IMR-90 (cell line): Measurements from ENCODE around the gene ZNF653. TPM values are rescaled to one million over a fixed set of nuclear protein-coding genes. Genes with fewer than 3 reads are reported as not detected.
"Not testable (repeated sequence)": the region's sequence is repeated elsewhere in the genome, so short reads cannot be mapped to it uniquely, and the experiment has no call there.

Source experiments
- ATAC-seq: fragments of 200-7000 bp; cut with Tn5 transposase; 2 replicates; pipeline ENCODE4 v1.9.1; 2020; ENCODE audit warnings: low read depth, mild to moderate bottlenecking, moderate library complexity
- BruUV-seq: library from RNA; stranded (reverse); fragments of 400-500 nt; replicated peaks from 2 replicates; lab custom pipeline; 2021; lab: Mats Ljungman, UMichigan
- CTCF ChIA-PET: fragments of 300-600 bp; formaldehyde crosslinking; extraction: SDS; loops from one replicate; lab custom pipeline; 2021; ENCODE audit warnings: antibody characterized with exemption; lab: Yijun Ruan, JAX
- POLR2A ChIA-PET: fragments of 300-600 bp; sonication (Branson Sonifier 250); formaldehyde crosslinking; loops from one replicate; lab custom pipeline; 2022; ENCODE audit warnings: antibody characterized with exemption; ENCODE audit not compliant: unreplicated experiment; lab: Charles Lee
- DNase-seq: peaks from one replicate; pipeline ENCODE4 v3.0.0; 2013
- H2AFZ ChIP-seq: replicated peaks from 2 replicates; pipeline ENCODE3; 2013; ENCODE audit warnings: low read length, mild to moderate bottlenecking; ENCODE audit not compliant: poor library complexity
- H2AK5ac ChIP-seq: 2 replicates; pipeline ENCODE4 v1.6.1; 2013; ENCODE audit warnings: low read depth, low read length, inconsistent platforms
- H2AK9ac ChIP-seq: replicated peaks from 2 replicates; pipeline ENCODE3; 2013; ENCODE audit warnings: mild to moderate bottlenecking, low read depth, low read length, moderate library complexity; ENCODE audit not compliant: poor library complexity
- H2BK120ac ChIP-seq: 2 replicates; pipeline ENCODE4 v1.6.1; 2013; ENCODE audit warnings: low read depth, low read length, inconsistent platforms
- H2BK15ac ChIP-seq: 3 replicates; pipeline ENCODE4 v1.6.1; 2013; ENCODE audit warnings: low read depth, low read length, inconsistent platforms
- H2BK20ac ChIP-seq: 2 replicates; pipeline ENCODE4 v1.6.1; 2013; ENCODE audit warnings: low read depth, mild to moderate bottlenecking, inconsistent platforms, low read length, moderate library complexity
- H2BK5ac ChIP-seq: 2 replicates; pipeline ENCODE4 v1.6.1; 2013; ENCODE audit warnings: mild to moderate bottlenecking, low read depth, low read length, inconsistent platforms; ENCODE audit not compliant: poor library complexity, severe bottlenecking
- H3K14ac ChIP-seq: replicated peaks from 2 replicates; pipeline ENCODE4 v1.6.1; 2013; ENCODE audit warnings: low read depth, low read length, inconsistent platforms
- H3K18ac ChIP-seq: 2 replicates; pipeline ENCODE4 v1.6.1; 2013; ENCODE audit warnings: low read depth, low read length, control low read depth
- H3K23ac ChIP-seq: 2 replicates; pipeline ENCODE4 v1.6.1; 2013; ENCODE audit warnings: low read depth, low read length, inconsistent platforms
- H3K27ac ChIP-seq: 2 replicates; pipeline ENCODE4 v1.5.1; 2013; ENCODE audit warnings: mild to moderate bottlenecking, control low read depth, low read length; ENCODE audit not compliant: insufficient read depth
- H3K27me3 ChIP-seq: 2 replicates; pipeline ENCODE4 v1.6.1; 2013; ENCODE audit warnings: low read length; ENCODE audit not compliant: control insufficient read depth, insufficient read depth
- H3K36me3 ChIP-seq: 2 replicates; pipeline ENCODE4 v1.6.1; 2013; ENCODE audit warnings: low read length, mixed read lengths; ENCODE audit not compliant: control insufficient read depth, insufficient read depth
- H3K4ac ChIP-seq: 2 replicates; pipeline ENCODE4 v1.6.1; 2013; ENCODE audit warnings: low read depth, low read length, inconsistent platforms
- H3K4me1 ChIP-seq: 2 replicates; pipeline ENCODE4 v1.6.1; 2013; ENCODE audit warnings: low read length, mixed read lengths; ENCODE audit not compliant: control insufficient read depth, insufficient read depth
- H3K4me2 ChIP-seq: 2 replicates; pipeline ENCODE4 v1.6.1; 2013; ENCODE audit warnings: low read depth, mild to moderate bottlenecking, control low read depth, low read length, moderate library complexity
- H3K4me3 ChIP-seq: 2 replicates; pipeline ENCODE4 v1.5.1; 2013; ENCODE audit warnings: low read depth, mild to moderate bottlenecking, control low read depth, low read length, moderate library complexity; ENCODE audit not compliant: insufficient read depth
- H3K56ac ChIP-seq: 2 replicates; pipeline ENCODE4 v1.6.1; 2013; ENCODE audit warnings: low read length, inconsistent platforms; ENCODE audit not compliant: insufficient read depth; ENCODE audit errors: extremely low read depth
- H3K79me1 ChIP-seq, 2 experiments: 2 replicates each; pipeline ENCODE4 v1.6.1; 2013; ENCODE audit warnings: low read length in 2 of 2, inconsistent platforms in 1 of 2, low read depth in 1 of 2
- H3K9ac ChIP-seq: 2 replicates; pipeline ENCODE4 v1.6.1; 2013; ENCODE audit warnings: low read depth, low read length, control low read depth
- H3K9me1 ChIP-seq: 2 replicates; pipeline ENCODE4 v1.6.1; 2013; ENCODE audit warnings: low read length, inconsistent platforms; ENCODE audit not compliant: insufficient read depth
- H3K9me3 ChIP-seq: 2 replicates; pipeline ENCODE4 v1.6.1; 2013; ENCODE audit warnings: low read length; ENCODE audit not compliant: control insufficient read depth, insufficient read depth
- H4K20me1 ChIP-seq: 2 replicates; pipeline ENCODE4 v1.6.1; 2013; ENCODE audit warnings: low read length, inconsistent platforms; ENCODE audit not compliant: insufficient read depth
- H4K5ac ChIP-seq: 2 replicates; pipeline ENCODE4 v1.6.1; 2013; ENCODE audit warnings: mild to moderate bottlenecking, low read depth, low read length, control low read depth
- H4K8ac ChIP-seq, 2 experiments: 2 replicates each; pipeline ENCODE4 v1.6.1; 2013; ENCODE audit warnings: low read depth in 2 of 2, low read length in 2 of 2, control low read depth in 1 of 2, inconsistent platforms in 1 of 2
- H4K91ac ChIP-seq: 2 replicates; pipeline ENCODE4 v1.6.1; 2013; ENCODE audit warnings: low read depth, low read length, inconsistent platforms; ENCODE audit not compliant: insufficient read depth
- WGBS, 2 experiments: methylation state at CpG; one replicate each; pipeline versions ENCODE4 v1.1.5 to v1.1.7; 2013; ENCODE audit warnings: missing lambda C conversion rate in 2 of 2; ENCODE audit not compliant: insufficient read length in 1 of 2; ENCODE audit errors: extremely low coverage in 2 of 2; 5-methylcytosine and 5-hydroxymethylcytosine counted together
- dilution Hi-C: fragments of 300-500 bp; cut with HindIII; formaldehyde crosslinking; loops from one replicate; pipeline ENCODE4 v1.14.3; 2018; ENCODE audit warnings: low sequenced_read_pairs; ENCODE audit not compliant: unreplicated experiment
- in situ Hi-C: fragments of 300-500 bp; cut with MboI; formaldehyde crosslinking; loops from 3 replicates; pipeline ENCODE4 v1.14.3; 2019; ENCODE audit warnings: low sequenced_read_pairs, inconsistent platforms, mixed read lengths
- intact Hi-C: fragments of 100-400 bp; cut with micrococcal nuclease; formaldehyde crosslinking; loops from 2 replicates; pipeline ENCODE4 v1.10.0; 2022
- microRNA-seq, 2 experiments: library from miRNA; stranded (forward) in 1 of 2; unstranded in 1 of 2; fragments of 10-50 nt in 1 of 2; fragments of <30 nt in 1 of 2; gene quantifications in 1 of 2; microRNA quantifications in 1 of 2; one replicate each; pipeline versions ENCODE3 to v1.1.0; 2013 to 2020; ENCODE audit not compliant: insufficient read depth in 1 of 2, insufficient read length in 1 of 2, unreplicated experiment in 1 of 2
- polyA plus RNA-seq, 3 experiments: library from polyadenylated mRNA; depleted of rRNA; stranded (reverse); fragments of >200 nt; gene quantifications; 2 replicates each; pipeline ENCODE4 v1.2.3, GENCODE V29; 2012; ENCODE audit warnings: low replicate concordance in 1 of 3
- small RNA-seq, 5 experiments: library from RNA; depleted of rRNA; stranded (forward); fragments of <200 nt; gene quantifications; one replicate each; pipeline ENCODE3, GENCODE V24; 2012
- total RNA-seq: library from RNA; depleted of rRNA; stranded (reverse); fragments of >200 nt; gene quantifications from 2 replicates; pipeline ENCODE4 v1.2.3, GENCODE V29; 2012; rRNA removed

Gene ZNF653
- total and polyA plus RNA-seq, 2 of the 4 experiments (the other 2 are of a cell fraction), result 3.9 to 9.0 TPM

DNA sequence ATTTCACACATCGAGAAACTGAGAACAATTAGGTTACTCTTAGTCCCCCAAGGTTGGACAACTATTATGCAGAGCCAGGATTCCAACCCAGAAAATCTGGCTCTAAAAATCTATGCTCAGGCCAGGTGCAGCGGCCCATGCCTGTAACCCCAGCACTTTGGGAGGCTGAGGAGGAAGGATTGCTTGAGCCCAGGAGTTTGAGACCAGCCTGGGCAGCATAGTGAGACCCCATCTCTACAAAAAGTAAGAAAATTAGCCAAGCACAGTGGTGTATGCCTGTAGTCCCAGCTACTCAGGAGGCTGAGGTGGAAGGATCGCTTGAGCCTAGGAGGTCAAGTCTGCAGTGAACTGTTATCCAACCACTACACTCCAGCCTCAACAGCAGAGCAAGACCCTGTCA, 72.1 kb downstream of the ZNF653 start:
- BruUV-seq, H4K91ac ChIP-seq, POLR2A ChIA-PET, H3K4me2 ChIP-seq, H3K9me3 ChIP-seq, H4K20me1 ChIP-seq, ATAC-seq, H2AK9ac ChIP-seq, H4K8ac ChIP-seq, H2AFZ ChIP-seq, H4K5ac ChIP-seq, H2BK120ac ChIP-seq, H3K27me3 ChIP-seq, H3K4me3 ChIP-seq, H3K56ac ChIP-seq, H3K9ac ChIP-seq, H2AK5ac ChIP-seq, DNase-seq, intact Hi-C loops, dilution Hi-C loops, H2BK20ac ChIP-seq, H3K23ac ChIP-seq, in situ Hi-C loops, H3K14ac ChIP-seq, H2BK15ac ChIP-seq, H3K4ac ChIP-seq, H3K4me1 ChIP-seq, H2BK5ac ChIP-seq, H3K27ac ChIP-seq, H3K18ac ChIP-seq: not testable (repeated sequence)
- CTCF ChIA-PET, result interaction anchor here (0.6 to 1.1 kb wide), 3 partner anchors 51 to 233 kb away, joined by 3 to 4 read pairs (median 3); no protein-coding TSS in a partner anchor
- peaks cover 13 to 22% of the 10 kb centered on the region in 2 experiments; a peak in 3 of 4 replicates for H3K79me1 ChIP-seq
- no CpG with 5 or more reads among the region's 3 CpGs for WGBS, 2 experiments
- peaks cover 12% of the 10 kb centered on the region for H3K9me1 ChIP-seq
- H3K36me3 ChIP-seq, result peaks cover 14% of the 10 kb centered on the region

Small RNA genes within 50 kb of the gene (microRNA-seq; reads per million reads assigned to microRNA genes)
- gene MIR7974 (ENCODE audit: insufficient read depth in 1 of 2, insufficient read length in 1 of 2, unreplicated experiment in 1 of 2) (0 to 33.1 reads per million in 2 experiments), gene RN7SL833P (ENCODE audit: insufficient read depth, insufficient read length) (not detected)

Small RNA genes within 50 kb of the gene (small RNA-seq; reads per million reads assigned to genes)
- gene MIR7974 (0 to 1.4 (median 0) reads per million in 5 experiments), gene RN7SL833P (0 reads per million in 5 experiments)

Other genes starting within 250 kb of the ZNF653 start
- 4.4 and 5.0 TPM in 2 replicates for gene DOCK6, start 243.3 kb downstream of the ZNF653 start, total RNA-seq
- 17.7 and 18.4 TPM in 2 replicates for gene DOCK6, start 243.3 kb downstream of the ZNF653 start, polyA plus RNA-seq (2012; rRNA removed)
- gene TSPAN16, start 209.7 kb downstream of the ZNF653 start, total RNA-seq, result not detected in 2 replicates
- gene TSPAN16, start 209.7 kb downstream of the ZNF653 start, polyA plus RNA-seq (2012; rRNA removed), result not detected in 2 replicates
- 4.8 and 5.0 TPM in 2 replicates for gene RAB3D, start 166.2 kb downstream of the ZNF653 start, total RNA-seq
- gene RAB3D, start 166.2 kb downstream of the ZNF653 start, polyA plus RNA-seq (2012; rRNA removed), result 5.0 and 5.5 TPM in 2 replicates
- 87.5 and 136 TPM in 2 replicates for gene TMEM205, start 159.6 kb downstream of the ZNF653 start, total RNA-seq
- gene TMEM205, start 159.6 kb downstream of the ZNF653 start, polyA plus RNA-seq (2012; rRNA removed), result 107 and 110 TPM in 2 replicates
- 4.4 and 4.7 TPM in 2 replicates for gene CCDC159, start 159.3 kb downstream of the ZNF653 start, total RNA-seq
- gene CCDC159, start 159.3 kb downstream of the ZNF653 start, polyA plus RNA-seq (2012; rRNA removed), result 14.0 and 14.3 TPM in 2 replicates
- gene PLPPR2, start 150.4 kb downstream of the ZNF653 start, total RNA-seq, result 3.9 and 4.4 TPM in 2 replicates
- 45.2 and 50.2 TPM in 2 replicates for gene PLPPR2, start 150.4 kb downstream of the ZNF653 start, polyA plus RNA-seq (2012; rRNA removed)
- 0.36 and 0.56 TPM in 2 replicates for gene SWSAP1, start 131.2 kb downstream of the ZNF653 start, total RNA-seq
- gene SWSAP1, start 131.2 kb downstream of the ZNF653 start, polyA plus RNA-seq (2012; rRNA removed), result 1.6 and 2.0 TPM in 2 replicates
- 3.1 and 4.3 TPM in 2 replicates for gene EPOR, start 121.5 kb downstream of the ZNF653 start, total RNA-seq
- gene EPOR, start 121.5 kb downstream of the ZNF653 start, polyA plus RNA-seq (2012; rRNA removed), result 10.1 and 12.0 TPM in 2 replicates
- gene RGL3, start 86.5 kb downstream of the ZNF653 start, total RNA-seq, result 0.18 TPM in 1 of 2 replicates, not detected in the other
- 0.34 and 0.62 TPM in 2 replicates for gene RGL3, start 86.5 kb downstream of the ZNF653 start, polyA plus RNA-seq (2012; rRNA removed)
- gene ODAD3, start 70.7 kb downstream of the ZNF653 start, total RNA-seq, result under 0.01 and 0.28 TPM in 2 replicates
- gene ODAD3, start 70.7 kb downstream of the ZNF653 start, polyA plus RNA-seq (2012; rRNA removed), result 0.04 and 0.44 TPM in 2 replicates
- gene PRKCSH, start 70.2 kb downstream of the ZNF653 start, total RNA-seq, result 36.0 and 55.8 TPM in 2 replicates
- gene PRKCSH, start 70.2 kb downstream of the ZNF653 start, polyA plus RNA-seq (2012; rRNA removed), result 252 and 272 TPM in 2 replicates
- gene ELAVL3, start 24.8 kb downstream of the ZNF653 start, total RNA-seq, result not detected in 2 replicates
- gene ELAVL3, start 24.8 kb downstream of the ZNF653 start, polyA plus RNA-seq (2012; rRNA removed), result not detected in 2 replicates
- 31.9 and 42.3 TPM in 2 replicates for gene ECSIT, start 23.3 kb upstream of the ZNF653 start, total RNA-seq
- gene ECSIT, start 23.3 kb upstream of the ZNF653 start, polyA plus RNA-seq (2012; rRNA removed), result 30.5 and 31.4 TPM in 2 replicates
- 102 TPM in 2 replicates for gene CNN1, start 33.0 kb upstream of the ZNF653 start, total RNA-seq
- gene CNN1, start 33.0 kb upstream of the ZNF653 start, polyA plus RNA-seq (2012; rRNA removed), result 196 and 207 TPM in 2 replicates
- 62.4 and 121 TPM in 2 replicates for gene ELOF1, start 53.4 kb upstream of the ZNF653 start, total RNA-seq
- 96.0 and 96.8 TPM in 2 replicates for gene ELOF1, start 53.4 kb upstream of the ZNF653 start, polyA plus RNA-seq (2012; rRNA removed)
- gene ACP5, start 71.8 kb upstream of the ZNF653 start, total RNA-seq, result 0.28 and 0.54 TPM in 2 replicates
- gene ACP5, start 71.8 kb upstream of the ZNF653 start, polyA plus RNA-seq (2012; rRNA removed), result 0.76 and 1.2 TPM in 2 replicates
- gene ZNF627, start 91.6 kb upstream of the ZNF653 start, total RNA-seq, result 32.8 and 34.4 TPM in 2 replicates
- gene ZNF627, start 91.6 kb upstream of the ZNF653 start, polyA plus RNA-seq (2012; rRNA removed), result 4.3 and 6.3 TPM in 2 replicates
- 9.2 and 9.3 TPM in 2 replicates for gene ZNF823, start 233.1 kb upstream of the ZNF653 start, total RNA-seq
- 1.8 and 2.2 TPM in 2 replicates for gene ZNF823, start 233.1 kb upstream of the ZNF653 start, polyA plus RNA-seq (2012; rRNA removed)